NT2/D1 (cell line): ENCODE data around the gene MAGEA9B.
"Not testable (repeated sequence)": the region's sequence is repeated elsewhere in the genome, so short reads cannot be mapped to it uniquely, and the experiment has no call there.

Experiments
- SUZ12 ChIP-seq: IDR thresholded peaks from 2 replicates; pipeline ENCODE4 v1.6.1; 2011; ENCODE audit not compliant: insufficient read length, insufficient read depth; ENCODE audit errors: extremely low read depth
- YY1 ChIP-seq: IDR thresholded peaks from 2 replicates; pipeline ENCODE4 v1.6.1; 2011; ENCODE audit not compliant: insufficient read length, insufficient read depth

DNA sequence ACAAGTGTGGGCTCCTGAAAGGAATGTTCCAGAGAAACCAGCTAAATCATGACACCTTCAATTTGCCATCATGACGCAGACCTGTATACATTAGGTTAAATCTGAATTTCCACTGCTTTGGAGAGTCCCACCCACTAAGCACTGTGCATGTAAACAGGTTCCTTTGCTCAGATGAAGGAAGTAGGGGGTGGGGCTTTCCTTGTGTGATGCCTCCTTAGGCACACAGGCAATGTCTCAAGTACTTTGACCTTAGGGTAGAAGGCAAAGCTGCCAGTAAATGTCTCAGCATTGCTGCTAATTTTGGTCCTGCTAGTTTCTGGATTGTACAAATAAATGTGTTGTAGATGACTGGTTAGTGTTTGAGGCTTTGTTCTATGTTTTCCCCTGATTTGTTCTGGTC, 40.3 kb downstream of the MAGEA9B start:
- TF ChIP-seq YY1, SUZ12: not testable (repeated sequence)
